Lower leg skin (tissue), 3 donors: ENCODE data around the gene AGMO.

ENCODE experiments used
- CTCF ChIP-seq, 3 donors: fragments of 450-650 bp; IDR thresholded peaks; one replicate each; pipeline ENCODE4 v1.5.1; 2016; ENCODE audit warnings: antibody characterized with exemption in 3 of 3, mild to moderate bottlenecking in 3 of 3, moderate library complexity in 2 of 3
- POLR2A ChIP-seq, 2 donors: fragments of 450-650 bp; IDR thresholded peaks; one replicate each; pipeline ENCODE4 v1.6.1; 2016 to 2017; ENCODE audit warnings: antibody characterized with exemption in 2 of 2, mild to moderate bottlenecking in 1 of 2, moderate library complexity in 1 of 2

GRCh38 chr7:15558756-15559155, 3.1 kb downstream of the AGMO start:
- TF ChIP-seq POLR2A (IDR thresholded peaks at IDR 0.05) (no peak), CTCF (IDR thresholded peaks at IDR 0.05) (no peak)
